ENCODE data around the gene DDX19B.
A peak's percentile ranks its signal among the peaks of the same experiment; 100 is the strongest.
"Not testable (repeated sequence)": the region's sequence is repeated elsewhere in the genome, so short reads cannot be mapped to it uniquely, and the experiment has no call there.

The DDX19B gene

DNA sequence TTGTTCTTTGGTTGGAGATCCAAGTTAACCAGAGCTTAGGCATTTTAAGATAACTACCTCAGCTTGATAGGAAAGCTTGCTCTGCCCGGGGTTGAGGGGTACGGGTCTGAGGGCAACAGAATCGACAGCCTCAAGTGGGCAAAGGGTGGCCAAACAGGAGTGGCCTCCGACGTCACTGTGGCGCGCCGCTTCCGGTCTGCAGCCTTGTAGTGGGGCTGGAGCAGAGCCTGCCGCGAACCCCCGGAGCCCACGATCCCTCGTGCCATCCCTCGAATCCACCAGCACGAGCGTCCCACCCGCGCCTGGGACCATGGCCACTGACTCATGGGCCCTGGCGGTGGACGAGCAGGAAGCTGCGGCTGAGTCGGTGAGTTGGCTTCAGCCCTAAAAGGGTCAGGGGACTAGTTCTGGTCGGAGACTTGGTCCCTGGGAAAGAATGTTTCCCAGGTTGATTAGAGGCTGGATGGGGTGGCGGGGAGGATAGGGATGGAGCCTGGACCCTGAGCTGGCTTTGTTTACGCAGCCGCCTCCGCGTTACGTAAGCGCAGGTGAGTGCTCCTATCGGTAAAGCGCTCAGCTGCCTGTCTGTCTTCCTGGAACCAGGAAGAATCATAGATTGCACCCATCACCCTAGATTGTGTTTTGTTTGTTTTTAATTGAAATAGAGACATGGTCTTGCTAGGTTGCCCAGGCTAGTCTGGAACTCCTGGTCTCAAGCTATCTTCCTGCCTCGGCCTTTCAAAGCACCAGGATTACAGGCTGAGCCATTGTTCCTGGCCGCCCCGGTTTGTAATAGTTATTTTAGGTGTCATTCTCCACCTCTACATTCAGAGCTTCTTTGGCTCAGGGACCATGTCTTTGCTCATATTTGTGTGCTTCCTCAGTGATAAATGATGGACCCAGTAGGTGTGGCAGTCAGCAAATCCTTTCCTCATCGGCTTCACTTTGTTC lies at the start of gene DDX19B:
DDX19B (plus strand) TSS at position 199 of the 951 bp plus-strand sequence; CDS start at position 311, 112 bp downstream.
- peak; percentile 18 to 35 (median 23) for DNase-seq

GRCh38 chr16:70249697-70250096 lies 49.3 kb upstream of the DDX19B start:
- not testable (repeated sequence) for DNase-seq

- DNase-seq, result peak in 3 of 4 experiments; percentile 6 to 58 (median 39)
Measured at GRCh38 chr16:70250748-70251628, 48.0 kb upstream of the DDX19B start.

DNA sequence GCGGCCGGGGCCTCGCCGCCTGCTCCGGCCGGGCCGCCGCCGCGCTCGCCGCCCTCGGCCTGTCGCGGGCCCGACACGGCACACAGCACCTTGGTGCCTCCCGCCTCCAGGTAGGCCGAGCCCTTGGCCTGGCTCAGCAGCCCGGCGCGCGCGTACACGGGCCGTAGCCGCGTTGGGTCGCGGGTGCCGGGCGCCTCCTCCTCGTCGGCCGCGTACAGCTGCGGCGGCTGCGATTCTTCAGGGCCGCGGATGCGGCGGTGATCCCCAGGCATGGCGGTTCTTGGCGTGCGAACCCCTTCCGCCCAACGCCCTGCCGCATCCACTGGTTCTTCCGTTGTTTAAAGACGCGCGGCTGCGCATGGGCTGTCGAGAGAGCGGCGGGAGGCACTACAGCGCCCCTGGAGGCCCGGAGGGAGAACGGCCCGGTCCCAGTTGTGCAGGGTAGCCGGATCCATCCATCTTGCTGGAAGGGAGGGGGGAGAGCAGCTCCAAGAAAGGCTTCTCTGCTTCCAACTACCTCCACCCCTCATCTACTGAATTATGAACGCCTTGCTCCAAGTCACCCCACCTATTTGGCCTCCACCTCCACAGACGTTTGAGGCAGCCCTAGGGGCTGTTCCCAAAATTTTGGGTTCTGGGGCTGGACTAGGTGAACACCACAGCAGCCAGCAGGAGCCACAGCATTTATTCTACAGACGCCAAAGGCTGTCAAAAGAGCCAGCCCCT lies 47.2 kb upstream of the DDX19B start, which contains the start of gene EXOSC6:
EXOSC6 (minus strand) TSS at position 312 of the 726 bp plus-strand sequence; CDS start at position 272, 40 bp downstream.
- peak; percentile 72 to 86 (median 81) for DNase-seq

- peak in 1 of 4 experiments; percentile 11 for DNase-seq
Measured at GRCh38 chr16:70252355-70252988, 46.5 kb upstream of the DDX19B start.

DNA sequence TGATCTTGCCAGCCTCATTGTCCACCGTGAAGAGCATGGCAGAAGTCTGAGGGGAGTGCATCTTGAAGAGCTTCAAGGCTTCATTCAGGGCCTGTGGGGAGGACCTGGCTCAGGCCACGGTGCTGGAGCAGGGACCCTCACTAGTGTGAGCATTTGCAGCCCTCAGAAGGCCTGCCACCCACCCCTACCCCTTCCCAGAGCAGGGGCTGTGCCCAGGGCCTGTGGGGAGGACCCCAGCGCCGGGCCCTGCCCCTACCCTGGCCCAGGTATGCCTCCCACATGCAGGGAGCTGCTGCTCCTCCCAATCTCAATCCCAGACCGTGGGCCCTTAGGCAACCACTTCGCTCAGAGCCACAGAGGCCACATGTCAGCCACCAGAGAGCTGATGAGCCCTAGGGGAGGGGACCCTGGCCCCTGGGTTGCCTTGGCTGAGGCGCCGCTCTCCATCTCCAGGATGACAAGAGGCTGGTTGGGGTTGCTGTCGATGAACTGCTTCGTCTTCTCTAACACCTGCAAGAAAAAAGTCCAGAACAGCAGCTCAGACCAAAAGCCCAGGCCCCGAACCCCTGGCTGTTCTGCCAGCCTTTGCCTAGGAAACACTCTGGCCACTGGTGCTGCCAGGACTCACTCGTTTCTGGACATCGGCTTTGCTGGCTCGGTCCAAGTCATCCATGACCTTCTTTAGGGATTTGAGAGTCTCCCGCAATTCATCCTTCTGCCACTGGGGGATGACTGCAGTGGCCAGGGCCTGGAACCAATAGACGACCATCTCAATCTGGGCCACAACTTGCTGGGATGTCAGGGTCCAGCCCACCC lies 45.5 kb upstream of the DDX19B start:
- DNase-seq, result peak in 1 of 4 experiments; percentile 8

GRCh38 chr16:70254180-70254964 lies 44.6 kb upstream of the DDX19B start:
- DNase-seq, result no peak

GRCh38 chr16:70254965-70255286 lies 44.1 kb upstream of the DDX19B start:
- no peak for DNase-seq

- no peak for DNase-seq
Measured at GRCh38 chr16:70255574-70255973, 43.4 kb upstream of the DDX19B start.

GRCh38 chr16:70257391-70257790 lies 41.6 kb upstream of the DDX19B start:
- no peak for DNase-seq

DNA sequence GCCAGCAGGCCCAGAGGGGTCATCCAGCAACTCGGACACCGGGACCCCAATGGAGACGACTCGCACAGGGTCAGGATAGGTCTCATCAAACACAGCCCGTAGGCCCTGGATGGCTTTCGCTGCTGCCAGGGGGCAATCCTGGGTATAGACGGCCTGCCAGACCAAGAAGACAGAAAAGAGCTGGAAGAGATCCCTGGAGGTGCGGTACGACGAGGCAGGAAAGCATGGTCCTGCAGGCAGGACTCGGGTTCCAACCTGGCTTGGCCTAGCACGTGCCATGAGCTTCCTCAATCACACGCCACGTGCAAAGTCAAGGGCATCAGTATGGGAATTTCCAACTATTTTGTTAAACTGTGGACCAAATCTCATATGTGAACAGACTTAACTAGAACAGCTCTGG lies 40.9 kb upstream of the DDX19B start:
- DNase-seq, result no peak

GRCh38 chr16:70258946-70259345 lies 40.0 kb upstream of the DDX19B start:
- DNase-seq, result no peak

- DNase-seq, result not testable (repeated sequence)
Measured at GRCh38 chr16:70259903-70260302, 39.1 kb upstream of the DDX19B start.

DNA sequence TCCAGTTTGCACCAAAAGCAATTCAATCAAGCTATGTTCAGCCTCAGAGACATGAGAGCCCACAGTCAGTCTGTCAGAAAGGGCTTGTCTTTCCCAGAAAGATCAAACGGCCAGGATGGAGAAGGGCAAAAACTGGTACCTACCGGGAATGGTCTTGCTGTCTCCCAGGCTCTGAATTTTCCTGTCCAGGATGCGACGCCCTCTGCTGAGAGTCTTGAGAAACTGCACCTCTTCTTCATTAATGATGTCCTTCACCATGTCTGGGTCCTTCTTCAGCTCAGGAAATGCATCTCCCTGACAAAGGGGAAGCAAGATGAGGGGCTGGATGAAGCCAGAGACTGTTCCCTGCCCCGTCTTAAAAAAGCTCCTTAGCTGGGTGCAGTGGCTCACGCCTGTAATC lies 31.5 kb upstream of the DDX19B start:
- no peak for DNase-seq

- DNase-seq, result not testable (repeated sequence)
Measured at GRCh38 chr16:70267922-70268321, 31.1 kb upstream of the DDX19B start.

DNA sequence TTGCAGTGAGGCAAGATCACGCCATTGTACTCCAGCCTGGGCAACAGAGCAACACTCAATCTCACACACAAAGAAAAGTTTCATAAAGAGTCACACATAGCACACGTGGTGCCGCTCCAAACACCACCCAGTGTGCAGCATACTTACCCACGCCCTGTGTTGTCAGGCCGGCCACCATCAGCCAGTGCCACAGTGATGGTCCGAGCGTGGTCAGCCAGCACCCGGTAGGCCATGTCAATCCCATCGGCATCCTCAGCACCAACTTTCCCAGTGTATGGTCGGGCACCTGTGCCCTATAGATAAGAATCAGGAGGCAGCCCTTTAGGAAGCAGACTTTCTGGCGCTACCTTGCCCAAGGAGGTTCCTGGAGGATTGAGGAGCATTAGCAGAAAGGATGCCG lies 29.5 kb upstream of the DDX19B start:
- no peak for DNase-seq

DNA sequence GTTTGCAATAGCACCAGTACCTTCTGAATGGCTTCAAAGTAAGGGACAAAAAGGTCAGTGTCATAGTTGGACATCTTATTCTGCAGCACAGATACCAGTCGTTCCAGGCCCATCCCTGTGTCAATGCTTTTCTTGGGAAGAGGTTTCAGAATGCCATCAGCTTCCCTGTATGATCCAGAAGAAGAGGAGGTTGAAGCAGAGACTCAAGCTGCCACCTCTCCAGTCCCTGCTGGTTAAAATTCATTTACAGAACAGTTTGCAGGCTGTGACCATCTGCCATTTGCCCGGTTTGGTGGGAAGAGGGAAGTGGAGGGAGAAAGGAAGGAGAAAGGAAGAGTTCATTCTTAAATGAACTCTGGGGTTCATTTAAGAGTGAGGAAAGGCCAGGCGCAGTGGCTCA lies 28.8 kb upstream of the DDX19B start:
- no peak for DNase-seq

GRCh38 chr16:70271696-70272095 lies 27.3 kb upstream of the DDX19B start:
- no peak for DNase-seq

DNA sequence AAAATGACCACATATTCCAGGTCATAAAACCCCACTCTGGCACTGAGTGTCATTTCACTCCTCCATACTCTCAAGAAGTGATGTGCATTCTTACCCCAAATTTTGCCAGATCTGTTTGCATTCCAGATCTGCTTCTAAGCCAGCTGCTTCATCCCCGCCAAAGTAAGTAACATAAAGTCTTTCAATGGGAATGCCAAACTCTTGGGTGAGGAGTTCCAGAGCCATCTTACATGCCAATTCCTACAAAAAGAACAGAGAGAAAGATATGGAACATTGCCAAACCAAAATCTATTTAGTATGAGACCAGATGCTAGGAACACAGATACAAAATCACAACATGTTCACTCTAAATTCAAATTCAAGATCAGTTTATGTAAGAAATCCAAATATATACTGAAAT lies 22.6 kb upstream of the DDX19B start:
- no peak for DNase-seq

- not testable (repeated sequence) for DNase-seq
Measured at GRCh38 chr16:70287304-70287971, 11.5 kb upstream of the DDX19B start.

All from activated CD4-positive, CD25-positive, alpha-beta regulatory T cell (primary cell).